ENCODE results near the gene SPTBN1. TPM values are rescaled to one million over a fixed set of nuclear protein-coding genes. Genes with fewer than 3 reads are reported as not detected.

The SPTBN1 gene
- total and polyA plus RNA-seq, 2 experiments from 2014 or later: 58.1 to 204 TPM

DNA sequence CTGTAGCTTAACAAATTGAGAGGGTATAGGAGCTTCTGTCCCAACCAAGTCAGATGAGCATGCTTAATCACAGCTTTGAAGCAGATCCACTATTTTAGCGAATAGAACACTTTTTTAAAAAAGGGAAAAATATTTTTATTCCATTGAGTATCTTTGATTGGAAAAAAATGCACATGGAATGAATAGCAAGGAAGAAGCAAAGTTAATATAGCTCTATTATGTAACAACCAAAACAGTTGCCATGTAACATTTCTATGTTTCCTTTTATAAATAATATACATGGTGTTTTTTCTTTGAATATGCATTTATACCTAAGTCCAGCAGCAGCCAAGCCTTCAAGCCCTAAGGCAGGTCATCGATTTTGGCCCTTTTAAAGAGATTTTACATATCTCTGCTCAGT is 21.4 kb upstream of the SPTBN1 start:
- TF ChIP-seq, protein P1, sequence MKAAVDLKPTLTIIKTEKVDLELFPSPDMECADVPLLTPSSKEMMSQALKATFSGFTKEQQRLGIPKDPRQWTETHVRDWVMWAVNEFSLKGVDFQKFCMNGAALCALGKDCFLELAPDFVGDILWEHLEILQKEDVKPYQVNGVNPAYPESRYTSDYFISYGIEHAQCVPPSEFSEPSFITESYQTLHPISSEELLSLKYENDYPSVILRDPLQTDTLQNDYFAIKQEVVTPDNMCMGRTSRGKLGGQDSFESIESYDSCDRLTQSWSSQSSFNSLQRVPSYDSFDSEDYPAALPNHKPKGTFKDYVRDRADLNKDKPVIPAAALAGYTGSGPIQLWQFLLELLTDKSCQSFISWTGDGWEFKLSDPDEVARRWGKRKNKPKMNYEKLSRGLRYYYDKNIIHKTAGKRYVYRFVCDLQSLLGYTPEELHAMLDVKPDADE (IDR thresholded peaks at IDR 0.05): no peak
- TF ChIP-seq NANOG (IDR thresholded peaks at IDR 0.05; ENCODE audit: borderline replicate concordance) (no peak), EZH2 (IDR thresholded peaks at IDR 0.05; ENCODE audit: low read depth, unreplicated experiment) (no peak), REST (IDR thresholded peaks at IDR 0.05; ENCODE audit: unreplicated experiment) (no peak), CREB1 (CRISPR knock-in tag; IDR thresholded peaks at IDR 0.05; ENCODE audit: low read depth) (no peak), STAT1 (IDR thresholded peaks at IDR 0.05; ENCODE audit: unreplicated experiment) (no peak), ZNF114 (CRISPR knock-in tag; IDR thresholded peaks at IDR 0.05) (no peak), ZNF331 (CRISPR knock-in tag; IDR thresholded peaks at IDR 0.05; ENCODE audit: low read depth) (no peak)
- TF ChIP-seq, protein P2, sequence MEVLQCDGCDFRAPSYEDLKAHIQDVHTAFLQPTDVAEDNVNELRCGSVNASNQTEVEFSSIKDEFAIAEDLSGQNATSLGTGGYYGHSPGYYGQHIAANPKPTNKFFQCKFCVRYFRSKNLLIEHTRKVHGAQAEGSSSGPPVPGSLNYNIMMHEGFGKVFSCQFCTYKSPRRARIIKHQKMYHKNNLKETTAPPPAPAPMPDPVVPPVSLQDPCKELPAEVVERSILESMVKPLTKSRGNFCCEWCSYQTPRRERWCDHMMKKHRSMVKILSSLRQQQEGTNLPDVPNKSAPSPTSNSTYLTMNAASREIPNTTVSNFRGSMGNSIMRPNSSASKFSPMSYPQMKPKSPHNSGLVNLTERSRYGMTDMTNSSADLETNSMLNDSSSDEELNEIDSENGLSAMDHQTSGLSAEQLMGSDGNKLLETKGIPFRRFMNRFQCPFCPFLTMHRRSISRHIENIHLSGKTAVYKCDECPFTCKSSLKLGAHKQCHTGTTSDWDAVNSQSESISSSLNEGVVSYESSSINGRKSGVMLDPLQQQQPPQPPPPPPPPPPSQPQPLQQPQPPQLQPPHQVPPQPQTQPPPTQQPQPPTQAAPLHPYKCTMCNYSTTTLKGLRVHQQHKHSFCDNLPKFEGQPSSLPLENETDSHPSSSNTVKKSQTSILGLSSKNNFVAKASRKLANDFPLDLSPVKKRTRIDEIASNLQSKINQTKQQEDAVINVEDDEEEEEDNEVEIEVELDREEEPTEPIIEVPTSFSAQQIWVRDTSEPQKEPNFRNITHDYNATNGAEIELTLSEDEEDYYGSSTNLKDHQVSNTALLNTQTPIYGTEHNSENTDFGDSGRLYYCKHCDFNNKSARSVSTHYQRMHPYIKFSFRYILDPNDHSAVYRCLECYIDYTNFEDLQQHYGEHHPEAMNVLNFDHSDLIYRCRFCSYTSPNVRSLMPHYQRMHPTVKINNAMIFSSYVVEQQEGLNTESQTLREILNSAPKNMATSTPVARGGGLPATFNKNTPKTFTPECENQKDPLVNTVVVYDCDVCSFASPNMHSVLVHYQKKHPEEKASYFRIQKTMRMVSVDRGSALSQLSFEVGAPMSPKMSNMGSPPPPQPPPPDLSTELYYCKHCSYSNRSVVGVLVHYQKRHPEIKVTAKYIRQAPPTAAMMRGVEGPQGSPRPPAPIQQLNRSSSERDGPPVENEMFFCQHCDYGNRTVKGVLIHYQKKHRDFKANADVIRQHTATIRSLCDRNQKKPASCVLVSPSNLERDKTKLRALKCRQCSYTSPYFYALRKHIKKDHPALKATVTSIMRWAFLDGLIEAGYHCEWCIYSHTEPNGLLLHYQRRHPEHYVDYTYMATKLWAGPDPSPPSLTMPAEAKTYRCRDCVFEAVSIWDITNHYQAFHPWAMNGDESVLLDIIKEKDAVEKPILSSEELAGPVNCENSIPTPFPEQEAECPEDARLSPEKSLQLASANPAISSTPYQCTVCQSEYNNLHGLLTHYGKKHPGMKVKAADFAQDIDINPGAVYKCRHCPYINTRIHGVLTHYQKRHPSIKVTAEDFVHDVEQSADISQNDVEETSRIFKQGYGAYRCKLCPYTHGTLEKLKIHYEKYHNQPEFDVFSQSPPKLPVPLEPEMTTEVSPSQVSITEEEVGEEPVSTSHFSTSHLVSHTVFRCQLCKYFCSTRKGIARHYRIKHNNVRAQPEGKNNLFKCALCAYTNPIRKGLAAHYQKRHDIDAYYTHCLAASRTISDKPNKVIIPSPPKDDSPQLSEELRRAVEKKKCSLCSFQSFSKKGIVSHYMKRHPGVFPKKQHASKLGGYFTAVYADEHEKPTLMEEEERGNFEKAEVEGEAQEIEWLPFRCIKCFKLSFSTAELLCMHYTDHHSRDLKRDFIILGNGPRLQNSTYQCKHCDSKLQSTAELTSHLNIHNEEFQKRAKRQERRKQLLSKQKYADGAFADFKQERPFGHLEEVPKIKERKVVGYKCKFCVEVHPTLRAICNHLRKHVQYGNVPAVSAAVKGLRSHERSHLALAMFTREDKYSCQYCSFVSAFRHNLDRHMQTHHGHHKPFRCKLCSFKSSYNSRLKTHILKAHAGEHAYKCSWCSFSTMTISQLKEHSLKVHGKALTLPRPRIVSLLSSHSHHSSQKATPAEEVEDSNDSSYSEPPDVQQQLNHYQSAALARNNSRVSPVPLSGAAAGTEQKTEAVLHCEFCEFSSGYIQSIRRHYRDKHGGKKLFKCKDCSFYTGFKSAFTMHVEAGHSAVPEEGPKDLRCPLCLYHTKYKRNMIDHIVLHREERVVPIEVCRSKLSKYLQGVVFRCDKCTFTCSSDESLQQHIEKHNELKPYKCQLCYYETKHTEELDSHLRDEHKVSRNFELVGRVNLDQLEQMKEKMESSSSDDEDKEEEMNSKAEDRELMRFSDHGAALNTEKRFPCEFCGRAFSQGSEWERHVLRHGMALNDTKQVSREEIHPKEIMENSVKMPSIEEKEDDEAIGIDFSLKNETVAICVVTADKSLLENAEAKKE (CRISPR knock-in tag; IDR thresholded peaks at IDR 0.05): no peak
- TF ChIP-seq, protein P3, sequence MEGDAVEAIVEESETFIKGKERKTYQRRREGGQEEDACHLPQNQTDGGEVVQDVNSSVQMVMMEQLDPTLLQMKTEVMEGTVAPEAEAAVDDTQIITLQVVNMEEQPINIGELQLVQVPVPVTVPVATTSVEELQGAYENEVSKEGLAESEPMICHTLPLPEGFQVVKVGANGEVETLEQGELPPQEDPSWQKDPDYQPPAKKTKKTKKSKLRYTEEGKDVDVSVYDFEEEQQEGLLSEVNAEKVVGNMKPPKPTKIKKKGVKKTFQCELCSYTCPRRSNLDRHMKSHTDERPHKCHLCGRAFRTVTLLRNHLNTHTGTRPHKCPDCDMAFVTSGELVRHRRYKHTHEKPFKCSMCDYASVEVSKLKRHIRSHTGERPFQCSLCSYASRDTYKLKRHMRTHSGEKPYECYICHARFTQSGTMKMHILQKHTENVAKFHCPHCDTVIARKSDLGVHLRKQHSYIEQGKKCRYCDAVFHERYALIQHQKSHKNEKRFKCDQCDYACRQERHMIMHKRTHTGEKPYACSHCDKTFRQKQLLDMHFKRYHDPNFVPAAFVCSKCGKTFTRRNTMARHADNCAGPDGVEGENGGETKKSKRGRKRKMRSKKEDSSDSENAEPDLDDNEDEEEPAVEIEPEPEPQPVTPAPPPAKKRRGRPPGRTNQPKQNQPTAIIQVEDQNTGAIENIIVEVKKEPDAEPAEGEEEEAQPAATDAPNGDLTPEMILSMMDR (conservative IDR thresholded peaks at IDR 0.05; ENCODE audit: low read depth in 2 of 2): no peak
- Histone ChIP-seq H3K27me3 (ENCODE audit: insufficient read depth) (no peaks in the 10 kb centered on the region), H2AFZ (no peak overlapping the region), H3K4me3 (no peak overlapping the region), H3K79me2 (replicated peaks; ENCODE audit: insufficient read depth) (no peaks in the 10 kb centered on the region), H3K4me2 (no peak overlapping the region), H3F3A (replicated peaks; ENCODE audit: low read depth) (no peaks in the 10 kb centered on the region), H3K4me1 (ENCODE audit: insufficient read depth) (peaks cover 6% of the 10 kb centered on the region; the same call in 1 of the 2 replicates), H3K9me2 (ENCODE audit: insufficient read depth) (0 out of 2 replicates have a peak, but pooled peaks cover 5% of the 10 kb centered on the region), H3K27ac (ENCODE audit: low read depth) (no peak overlapping the region), H4K20me1 (replicated peaks; ENCODE audit: insufficient read depth) (no peaks in the 10 kb centered on the region), H3K36me3 (ENCODE audit: insufficient read depth) (no peaks in the 10 kb centered on the region)
- ATAC-seq: no peak
- H3K27ac Mint-ChIP-seq: no peak overlapping the region
- no peaks in the 10 kb centered on the region for H3K9me3 Mint-ChIP-seq
- no peaks in the 10 kb centered on the region for H3K27me3 Mint-ChIP-seq (ENCODE audit: insufficient read depth, low read depth, poor library complexity)
- DNase-seq (ENCODE audit: low spot score): no peak
- H3K4me3 Mint-ChIP-seq: no peak overlapping the region
- no peaks in the 10 kb centered on the region for H3K36me3 Mint-ChIP-seq (ENCODE audit: low read depth)
- H3K4me1 Mint-ChIP-seq: peaks cover 2% of the 10 kb centered on the region; the same call in 2 of the 3 replicates

All from GM23338 (cell line).